Body of pancreas (tissue), 4 donors: ENCODE measurements around the gene CACNA1C. TPM values are rescaled to one million over a fixed set of nuclear protein-coding genes. Genes with fewer than 3 reads are reported as not detected.

ENCODE experiments used
- ATAC-seq: fragments of 150-250 bp; one replicate; pipeline ENCODE4 v1.9.1; 2016
- DNase-seq, 4 donors: peaks; one replicate each; pipeline ENCODE4 v3.0.0-alpha.2; 2019
- H3K27ac ChIP-seq, 4 donors: fragments of 200-600 bp; sonication (generic); 1 replicate in 3 of 4; 2 replicates in 1 of 4; pipeline versions ENCODE4 v1.5.1 to v1.6.1; 2016 to 2019; ENCODE audit warnings: mild to moderate bottlenecking in 1 of 4, mixed read lengths in 1 of 4, moderate library complexity in 1 of 4
- H3K27me3 ChIP-seq, 2 donors: fragments of 200-600 bp; sonication (generic); one replicate each; pipeline ENCODE4 v1.6.0; 2016; ENCODE audit warnings: mild to moderate bottlenecking in 1 of 2
- H3K36me3 ChIP-seq, 2 donors: fragments of 200-600 bp; sonication (generic); replicated peaks in 1 of 2; 2 replicates each; pipeline ENCODE4 v1.5.1; 2016; ENCODE audit warnings: low read depth in 2 of 2; ENCODE audit not compliant: insufficient read depth in 1 of 2
- H3K4me1 ChIP-seq: fragments of 200-600 bp; sonication (generic); one replicate; pipeline ENCODE4 v1.6.0; 2016
- H3K4me3 ChIP-seq, 2 donors: fragments of 200-600 bp; sonication (generic); 1 replicate in 1 of 2; 2 replicates in 1 of 2; pipeline ENCODE4 v1.5.1; 2016 to 2019
- H3K9me3 ChIP-seq, 3 donors: fragments of 200-600 bp; sonication (generic); 1 replicate in 2 of 3; 2 replicates in 1 of 3; pipeline ENCODE4 v1.5.1; 2016
- CTCF ChIP-seq, 7 experiments: fragments of 450-650 bp in 4 of 7; fragments of 200-600 bp in 3 of 7; sonication (generic) in 3 of 7; IDR thresholded peaks; one replicate each; pipeline ENCODE4 v1.5.1; 2016 to 2019; ENCODE audit warnings: antibody characterized with exemption in 7 of 7
- POLR2A ChIP-seq, 3 donors: fragments of 450-650 bp; IDR thresholded peaks; one replicate each; pipeline ENCODE4 v1.6.1; 2016; ENCODE audit warnings: antibody characterized with exemption in 3 of 3, mild to moderate bottlenecking in 2 of 3
- WGBS, 2 donors: methylation state at CpG; one replicate each; pipeline ENCODE4 v1.1.5; 2017; 5-methylcytosine and 5-hydroxymethylcytosine counted together
- intact Hi-C: fragments of 100-400 bp; cut with DNase I; formaldehyde crosslinking; loops from one replicate; pipeline ENCODE4 v1.15.1; 2023
- total RNA-seq, 2 donors: library from RNA; depleted of rRNA; stranded (reverse); fragments of >200 nt; gene quantifications; one replicate each; pipeline ENCODE4 v1.1.0, GENCODE V29; 2016

Gene CACNA1C
- total RNA-seq, 2 donors from 2014 or later, result 2.3 to 4.4 TPM

DNA sequence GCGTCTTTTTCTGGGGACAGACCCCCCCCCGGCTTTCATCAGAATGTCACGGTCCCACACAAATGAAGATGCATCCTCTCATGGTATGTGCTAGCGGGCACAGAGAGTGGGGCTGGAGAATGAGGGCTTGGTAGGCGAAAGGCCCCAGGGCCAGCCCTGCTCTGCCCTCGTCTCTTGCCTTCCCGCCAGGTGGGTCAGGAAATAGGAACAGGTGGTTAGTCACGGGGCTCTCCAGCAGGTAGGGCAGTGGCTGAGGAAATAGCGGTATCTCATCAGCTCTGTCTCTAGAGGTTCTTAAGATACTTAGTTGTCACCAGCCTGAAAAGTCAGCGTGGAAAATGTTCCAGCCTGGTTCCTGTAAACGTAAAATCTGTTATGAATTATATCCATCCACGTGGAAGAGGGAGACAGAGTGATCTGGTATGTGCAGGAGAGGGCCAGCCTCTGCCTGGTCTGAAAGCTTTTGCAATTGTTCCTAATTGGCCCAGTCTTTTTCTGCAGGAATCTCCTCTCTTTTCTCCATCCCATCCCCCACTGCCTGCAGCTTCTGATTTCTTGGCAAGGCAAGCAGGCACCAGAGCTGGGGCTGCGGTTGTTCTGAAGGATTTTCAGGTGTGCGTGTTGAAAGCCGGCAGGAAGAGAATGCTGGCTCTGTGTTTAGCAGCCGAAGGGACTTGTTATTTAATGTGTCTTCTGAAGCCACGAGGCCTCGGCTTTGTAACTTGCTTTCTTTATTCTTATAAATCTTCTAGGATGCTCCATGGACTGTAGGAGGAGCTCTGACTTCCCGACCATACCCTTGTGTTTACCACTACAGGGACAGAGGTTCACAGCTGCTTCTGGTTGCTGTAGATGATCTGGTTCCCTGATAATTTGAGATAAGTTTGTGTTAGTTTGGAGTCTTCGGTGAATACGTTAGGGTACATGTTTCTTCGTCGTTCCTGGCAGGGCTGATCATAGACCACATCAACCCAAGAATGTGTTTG is 131.1 kb downstream of the CACNA1C start:
- intact Hi-C loops, result no loop called here

GRCh38 chr12:2185751-2186341 is 133.1 kb downstream of the CACNA1C start:
- no peak overlapping the region for H3K4me3 ChIP-seq
- intact Hi-C loops, result no loop called here
- H3K27me3 ChIP-seq, result no peaks in the 10 kb centered on the region
- TF ChIP-seq CTCF (IDR thresholded peaks at IDR 0.05) (no peak), POLR2A (IDR thresholded peaks at IDR 0.05) (no peak)
- no peaks in the 10 kb centered on the region for H3K36me3 ChIP-seq
- H3K4me1 ChIP-seq, result no peaks in the 10 kb centered on the region
- H3K9me3 ChIP-seq, result no peaks in the 10 kb centered on the region
- ATAC-seq (no peak), DNase-seq (no peak)
- 79 to 83% methylated on average over 15 to 21 of the region's 21 CpGs for WGBS, 2 donors
- no peak overlapping the region for H3K27ac ChIP-seq

More for the DNA sequence above, 131.1 kb downstream of the CACNA1C start:
- no peak overlapping the region for H3K27ac ChIP-seq
- ATAC-seq (no peak), DNase-seq (no peak)
- TF ChIP-seq CTCF (IDR thresholded peaks at IDR 0.05) (no peak), POLR2A (IDR thresholded peaks at IDR 0.05) (no peak)
- H3K4me1 ChIP-seq, result no peaks in the 10 kb centered on the region
- H3K9me3 ChIP-seq, result no peaks in the 10 kb centered on the region
- no peaks in the 10 kb centered on the region for H3K27me3 ChIP-seq
- WGBS, 2 donors, result 43 to 47% methylated on average over 23 of the region's 23 CpGs
- no peaks in the 10 kb centered on the region for H3K36me3 ChIP-seq
- H3K4me3 ChIP-seq, result no peak overlapping the region

DNA sequence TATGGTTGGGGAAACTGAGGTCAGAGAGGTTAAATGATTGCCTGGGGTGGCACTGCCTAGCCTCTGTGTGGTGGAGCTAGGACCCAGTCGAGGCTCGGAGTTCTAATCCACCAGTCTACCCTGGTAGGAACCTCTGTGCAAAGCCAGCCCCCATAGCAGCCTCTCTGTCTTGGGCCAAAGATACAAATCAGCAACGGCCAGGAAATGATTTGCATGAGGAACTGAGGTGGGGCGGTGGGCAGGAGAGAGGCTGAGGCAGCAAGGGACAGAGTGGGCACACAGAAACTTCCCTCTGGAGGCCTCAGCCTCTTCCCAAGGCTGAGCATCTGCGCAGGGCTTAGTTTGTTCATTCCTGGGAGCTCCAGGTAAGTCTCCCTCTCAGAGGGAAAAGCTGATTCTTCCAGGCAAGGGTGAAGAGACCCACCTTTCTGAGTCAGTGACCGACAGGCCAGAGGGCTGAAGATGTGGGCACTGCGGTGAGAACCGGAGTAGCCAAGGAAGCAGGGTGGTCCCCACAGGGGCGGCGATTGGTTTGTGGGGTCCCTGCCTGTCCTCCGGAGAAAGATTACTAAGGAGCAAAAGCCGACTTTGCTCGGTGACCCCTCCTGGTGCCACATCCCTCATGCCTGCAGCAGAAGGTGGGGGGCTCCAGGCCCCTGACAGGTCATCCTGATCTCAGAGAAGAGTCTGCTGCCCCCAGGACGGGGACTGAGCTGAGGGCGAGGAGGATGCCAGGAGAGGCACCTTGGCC is 134.6 kb downstream of the CACNA1C start:
- no peak for ATAC-seq
- WGBS, 2 donors, result 56 to 66% methylated on average over 13 of the region's 15 CpGs
- no peak overlapping the region for H3K27ac ChIP-seq

GRCh38 chr12:2190085-2190484 is 137.3 kb downstream of the CACNA1C start:
- 50 to 54% methylated on average over 9 of the region's 9 CpGs for WGBS, 2 donors
- no peak overlapping the region for H3K27ac ChIP-seq
- no peak for DNase-seq
- no peaks in the 10 kb centered on the region for H3K4me1 ChIP-seq
- H3K27me3 ChIP-seq, result no peaks in the 10 kb centered on the region
- intact Hi-C loops, result no loop called here
- TF ChIP-seq POLR2A (IDR thresholded peaks at IDR 0.05) (no peak), CTCF (IDR thresholded peaks at IDR 0.05) (no peak)
- no peaks in the 10 kb centered on the region for H3K9me3 ChIP-seq
- no peak overlapping the region for H3K4me3 ChIP-seq
- H3K36me3 ChIP-seq, result no peaks in the 10 kb centered on the region
- ATAC-seq, result no peak

More for the DNA sequence above, 134.6 kb downstream of the CACNA1C start:
- H3K9me3 ChIP-seq, result no peaks in the 10 kb centered on the region
- no peak overlapping the region for H3K4me3 ChIP-seq
- H3K27me3 ChIP-seq, result no peaks in the 10 kb centered on the region
- no peaks in the 10 kb centered on the region for H3K36me3 ChIP-seq
- intact Hi-C loops, result no loop called here
- DNase-seq, result no peak
- no peaks in the 10 kb centered on the region for H3K4me1 ChIP-seq
- TF ChIP-seq CTCF (IDR thresholded peaks at IDR 0.05) (no peak), POLR2A (IDR thresholded peaks at IDR 0.05) (no peak)
